Ishikawa (cell line): ENCODE results near the gene EFHD2.

ENCODE experiments used
- NFIC ChIP-seq: IDR thresholded peaks from 2 replicates; pipeline ENCODE4 v1.6.1; 2012
- RAD21 ChIP-seq: IDR thresholded peaks from 2 replicates; pipeline ENCODE4 v1.6.1; 2012; ENCODE audit warnings: low read depth
- TAF1 ChIP-seq: IDR thresholded peaks from 2 replicates; pipeline ENCODE4 v1.6.1; 2012; ENCODE audit warnings: low read depth, mild to moderate bottlenecking
- TCF12 ChIP-seq: IDR thresholded peaks from 2 replicates; pipeline ENCODE4 v1.6.1; 2012; ENCODE audit warnings: low read depth
- TEAD4 ChIP-seq: IDR thresholded peaks from 2 replicates; pipeline ENCODE4 v1.6.1; 2012
- YY1 ChIP-seq: IDR thresholded peaks from 2 replicates; pipeline ENCODE4 v1.6.1; 2012; ENCODE audit warnings: low read depth

DNA sequence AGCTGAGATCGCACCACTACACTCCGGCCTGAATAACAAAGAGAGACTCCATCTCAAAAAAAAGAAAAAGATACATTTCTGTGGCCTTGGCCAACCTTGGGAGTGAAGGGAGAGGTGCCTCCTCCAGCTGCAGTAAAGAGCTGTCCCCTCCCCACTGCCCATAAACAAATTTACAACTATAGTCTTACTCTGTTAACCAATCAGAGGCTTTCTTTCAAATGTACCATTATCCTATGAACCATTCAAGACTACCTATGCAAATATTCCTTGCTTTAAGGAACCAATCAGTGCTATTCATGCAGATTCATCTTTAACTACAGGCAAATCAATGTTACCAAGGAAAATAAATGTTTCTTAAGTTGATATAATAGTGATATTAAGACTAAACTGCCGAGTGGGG lies 67.2 kb downstream of the EFHD2 start:
- no peak for TF ChIP-seq RAD21
- no peak for TF ChIP-seq TCF12
- no peak for TF ChIP-seq NFIC
- TF ChIP-seq YY1, result no peak
- no peak for TF ChIP-seq TAF1
- TF ChIP-seq TEAD4, result no peak
